Testis (tissue), 2 donors: ENCODE results near the gene ZNF764.

Experiments used
- POLR2A ChIP-seq: fragments of 450-650 bp; IDR thresholded peaks from one replicate; pipeline ENCODE4 v1.6.1; 2017; ENCODE audit warnings: antibody characterized with exemption, mild to moderate bottlenecking, moderate library complexity
- TF ChIP-seq, protein P1 (sequence below), 3 experiments: fragments of 450-650 bp in 2 of 3; fragments of 200-600 bp in 1 of 3; sonication (generic) in 1 of 3; IDR thresholded peaks; one replicate each; pipeline ENCODE4 v1.5.1; 2016 to 2019; ENCODE audit warnings: antibody characterized with exemption in 3 of 3, mild to moderate bottlenecking in 2 of 3, moderate library complexity in 1 of 3

DNA sequence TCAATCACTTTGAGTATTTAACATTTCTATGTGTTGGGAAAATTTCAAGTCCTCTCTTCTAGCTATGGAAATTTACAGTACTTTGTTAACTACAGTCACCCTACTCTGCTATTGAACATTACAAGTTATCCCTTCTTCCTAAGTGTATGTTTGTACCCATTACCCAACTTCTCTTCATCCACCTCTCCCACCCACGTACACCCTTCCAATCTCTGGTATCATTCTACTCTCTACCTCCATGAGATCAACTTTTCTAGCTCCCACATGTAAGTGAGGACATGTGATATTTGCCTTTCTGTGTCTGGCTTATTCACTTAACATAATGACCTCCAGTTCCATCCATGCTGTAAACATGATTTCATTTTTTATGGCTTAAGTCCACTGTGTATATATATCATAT is 16.5 kb upstream of the ZNF764 start:
- TF ChIP-seq, protein P1, sequence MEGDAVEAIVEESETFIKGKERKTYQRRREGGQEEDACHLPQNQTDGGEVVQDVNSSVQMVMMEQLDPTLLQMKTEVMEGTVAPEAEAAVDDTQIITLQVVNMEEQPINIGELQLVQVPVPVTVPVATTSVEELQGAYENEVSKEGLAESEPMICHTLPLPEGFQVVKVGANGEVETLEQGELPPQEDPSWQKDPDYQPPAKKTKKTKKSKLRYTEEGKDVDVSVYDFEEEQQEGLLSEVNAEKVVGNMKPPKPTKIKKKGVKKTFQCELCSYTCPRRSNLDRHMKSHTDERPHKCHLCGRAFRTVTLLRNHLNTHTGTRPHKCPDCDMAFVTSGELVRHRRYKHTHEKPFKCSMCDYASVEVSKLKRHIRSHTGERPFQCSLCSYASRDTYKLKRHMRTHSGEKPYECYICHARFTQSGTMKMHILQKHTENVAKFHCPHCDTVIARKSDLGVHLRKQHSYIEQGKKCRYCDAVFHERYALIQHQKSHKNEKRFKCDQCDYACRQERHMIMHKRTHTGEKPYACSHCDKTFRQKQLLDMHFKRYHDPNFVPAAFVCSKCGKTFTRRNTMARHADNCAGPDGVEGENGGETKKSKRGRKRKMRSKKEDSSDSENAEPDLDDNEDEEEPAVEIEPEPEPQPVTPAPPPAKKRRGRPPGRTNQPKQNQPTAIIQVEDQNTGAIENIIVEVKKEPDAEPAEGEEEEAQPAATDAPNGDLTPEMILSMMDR (IDR thresholded peaks at IDR 0.05), result no peak
- TF ChIP-seq POLR2A, result no peak
